GM15510 (cell line): ENCODE measurements around the gene SPESP1.

ENCODE experiments used
- POLR2A ChIP-seq: IDR thresholded peaks from 3 replicates; pipeline ENCODE4 v1.6.1; 2011; ENCODE audit warnings: borderline replicate concordance; ENCODE audit not compliant: insufficient read length; ENCODE audit errors: extremely low read depth

SPESP1 gene

DNA sequence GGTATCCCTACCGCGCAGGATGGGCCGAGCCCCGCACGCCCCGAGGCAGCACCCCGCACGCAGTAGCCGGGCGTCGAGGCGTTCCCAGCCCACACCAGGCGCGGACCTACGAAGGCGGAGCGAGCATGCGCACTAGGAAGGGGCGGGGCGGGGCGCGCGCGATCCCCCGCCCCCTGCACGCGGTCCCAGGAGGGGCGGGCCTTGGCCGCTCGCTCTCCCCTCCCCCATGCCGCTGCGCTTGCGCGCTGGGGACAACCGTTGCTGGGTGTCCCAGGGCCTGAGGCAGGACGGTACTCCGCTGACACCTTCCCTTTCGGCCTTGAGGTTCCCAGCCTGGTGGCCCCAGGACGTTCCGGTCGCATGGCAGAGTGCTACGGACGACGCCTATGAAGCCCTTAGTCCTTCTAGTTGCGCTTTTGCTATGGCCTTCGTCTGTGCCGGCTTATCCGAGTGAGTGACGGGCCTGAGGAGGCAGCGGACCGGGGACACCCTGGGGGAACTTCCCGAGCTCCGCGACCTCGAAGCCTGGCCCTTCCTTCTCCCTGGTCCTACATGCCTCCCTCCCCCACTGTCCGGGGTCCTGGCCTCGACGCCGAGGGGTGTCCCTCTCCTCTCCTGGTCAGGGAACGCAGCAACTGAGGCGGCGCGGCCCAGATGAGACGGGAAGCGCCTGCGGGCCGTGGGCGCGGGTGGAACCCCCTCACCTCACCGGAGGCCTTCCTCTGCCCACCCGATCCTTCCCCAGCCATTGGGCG lies at the start of gene SPESP1:
Gene SPESP1, plus strand, starts transcription at position 258 of the 755 bp plus-strand sequence. Its CDS starts 129 bp downstream, at position 387.
- TF ChIP-seq POLR2A: no peak

DNA sequence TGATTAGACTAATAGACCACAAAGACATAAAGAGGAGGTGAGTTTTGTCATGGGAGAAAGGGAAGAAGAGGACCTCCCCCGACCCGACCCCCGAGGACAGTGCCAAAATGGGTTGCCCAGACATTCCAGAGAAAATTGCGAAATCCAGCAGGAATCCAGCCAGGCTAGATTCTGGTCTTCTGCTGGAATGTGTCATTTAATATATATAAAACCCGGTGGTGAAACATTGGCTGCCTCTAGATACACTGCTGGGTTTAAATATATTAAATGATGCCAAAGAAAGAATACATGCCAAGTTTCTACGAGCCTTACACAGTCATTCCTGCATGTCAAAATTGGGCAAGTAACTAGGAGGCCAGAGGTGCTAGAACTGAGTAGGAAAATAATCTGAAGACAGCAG lies 45.3 kb upstream of the SPESP1 start:
- TF ChIP-seq POLR2A: no peak

DNA sequence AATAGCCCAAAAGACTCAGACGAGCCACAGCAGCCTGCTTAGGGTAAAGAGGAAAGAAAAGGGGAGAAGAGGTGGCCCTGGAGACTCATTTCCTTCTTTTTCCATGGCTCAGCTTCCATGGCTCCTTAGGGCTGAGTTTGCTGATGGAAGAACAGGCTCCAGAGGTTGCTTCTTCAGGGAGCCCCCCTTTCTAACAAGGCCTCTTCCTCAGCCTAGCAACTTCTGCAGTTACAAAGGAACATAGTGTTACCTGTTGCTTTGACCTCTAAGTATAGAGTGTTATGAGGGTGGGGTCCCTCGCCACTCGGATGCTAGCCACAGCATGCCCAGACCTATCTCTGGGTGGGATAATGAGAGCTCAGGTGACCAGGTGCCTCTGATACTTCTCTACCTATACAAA lies 43.2 kb upstream of the SPESP1 start:
- TF ChIP-seq POLR2A: no peak

DNA sequence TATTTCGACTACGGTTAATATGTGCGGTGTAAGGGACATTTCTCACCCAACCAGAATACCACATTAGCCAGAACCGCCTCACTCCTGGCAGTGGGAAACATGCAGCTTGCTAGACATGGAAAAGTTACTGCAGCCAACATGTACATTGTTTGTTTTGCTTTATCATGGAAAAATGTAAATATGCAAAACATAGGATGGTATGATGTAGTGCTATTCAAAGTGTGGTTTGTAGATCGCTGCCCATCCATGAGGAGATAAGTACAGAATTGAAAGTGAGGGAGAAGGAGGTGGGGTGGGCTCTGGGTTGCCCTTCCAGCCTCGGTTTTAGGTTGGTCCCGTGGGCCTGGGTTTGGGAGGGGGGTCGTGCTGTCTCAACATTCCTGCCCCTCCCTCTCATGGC lies 42.5 kb upstream of the SPESP1 start:
- TF ChIP-seq POLR2A: no peak

DNA sequence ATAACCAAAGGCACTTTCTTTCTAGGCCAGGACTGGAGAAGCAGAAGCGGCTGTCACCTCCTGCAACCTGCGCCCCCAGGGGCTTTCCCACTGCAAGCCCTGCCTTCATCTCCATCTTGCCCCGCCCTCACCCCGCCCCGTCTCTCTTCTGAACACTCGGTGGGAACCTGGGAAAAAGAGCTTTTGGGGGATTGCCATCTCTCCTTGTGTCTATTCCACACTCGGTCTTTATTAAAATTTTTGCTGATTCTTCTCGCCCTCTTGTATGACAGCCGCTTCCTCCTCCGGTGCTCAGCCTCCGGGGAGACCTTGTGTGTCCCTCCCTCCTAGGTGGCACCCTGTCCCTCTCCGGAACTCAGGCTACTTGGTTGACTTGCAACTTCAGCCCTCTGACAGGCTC lies 41.9 kb upstream of the SPESP1 start:
- no peak for TF ChIP-seq POLR2A

DNA sequence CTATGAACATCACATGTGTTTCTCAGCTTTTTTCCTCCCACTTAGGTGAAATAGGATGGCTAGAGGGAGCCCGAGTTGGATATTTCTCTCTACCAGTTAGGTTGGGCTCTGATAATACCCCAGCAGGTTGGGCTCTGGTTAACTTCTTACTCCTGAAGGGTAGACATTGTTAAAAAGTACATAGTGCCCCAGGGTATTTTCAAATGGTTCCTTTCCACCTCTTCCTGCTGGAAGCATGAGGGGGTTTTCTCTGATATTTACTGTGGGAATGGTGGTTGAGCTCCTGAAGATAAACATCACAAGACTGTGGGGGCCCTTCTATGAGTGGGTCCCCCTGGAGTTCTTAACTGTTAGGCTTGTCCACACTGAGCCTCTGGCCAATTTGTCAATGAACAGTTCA lies 36.1 kb upstream of the SPESP1 start:
- TF ChIP-seq POLR2A: no peak

DNA sequence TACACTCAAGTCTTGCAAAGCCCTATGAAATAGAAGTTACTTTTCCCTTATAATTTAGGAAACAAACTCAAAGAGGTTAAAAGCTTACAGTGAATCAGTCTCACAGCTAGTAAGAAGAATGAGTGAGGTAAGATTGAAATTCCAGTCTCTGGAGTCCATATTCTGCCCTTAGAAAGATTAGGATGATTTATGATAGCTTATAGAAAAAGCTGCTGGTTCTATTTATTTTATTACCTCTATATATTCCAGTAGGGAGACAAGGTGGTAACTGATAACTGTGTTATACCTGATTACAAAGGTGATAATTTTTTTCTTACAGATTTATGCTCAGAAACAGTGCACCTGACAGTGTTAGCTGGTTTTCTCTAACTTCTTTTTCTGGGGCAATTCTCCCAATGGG lies 34.1 kb upstream of the SPESP1 start:
- TF ChIP-seq POLR2A: no peak

DNA sequence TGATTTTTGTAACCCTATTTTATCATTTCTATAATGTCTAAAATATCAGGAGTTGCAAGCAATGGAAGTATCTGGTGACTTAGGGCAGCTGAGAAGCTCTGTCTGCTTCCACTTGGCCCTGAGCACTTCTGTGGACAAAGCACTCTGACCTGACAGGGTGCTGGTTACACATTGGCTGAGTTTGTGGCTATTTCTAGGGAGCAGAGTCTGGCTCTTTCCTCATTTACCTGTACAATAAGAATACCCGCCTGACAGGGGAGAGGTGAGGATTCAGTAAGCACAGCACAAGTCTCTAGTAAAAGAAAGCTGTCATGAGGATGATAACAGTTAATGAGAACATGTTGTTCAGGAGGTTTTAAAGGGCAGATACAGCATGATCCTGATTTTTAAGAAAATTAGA lies 33.3 kb upstream of the SPESP1 start:
- TF ChIP-seq POLR2A: no peak

DNA sequence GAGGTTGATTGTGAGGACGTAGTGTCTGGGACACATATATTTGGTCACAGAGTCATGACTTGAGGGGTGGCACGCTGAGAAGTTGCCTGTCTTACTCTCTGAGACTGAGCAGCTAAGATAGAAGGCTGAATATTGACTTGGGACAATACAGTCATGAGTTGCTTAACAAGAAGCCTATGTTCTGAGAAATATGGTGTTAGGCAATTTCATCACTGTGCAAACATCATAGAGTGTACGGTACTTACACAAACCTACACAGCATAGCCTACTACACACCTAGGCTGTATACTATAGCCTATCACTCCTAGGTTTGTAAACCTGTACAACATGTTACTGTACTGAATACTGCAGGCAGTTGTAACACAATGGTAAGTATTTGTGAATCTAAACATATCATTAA lies 30.3 kb upstream of the SPESP1 start:
- TF ChIP-seq POLR2A: no peak

DNA sequence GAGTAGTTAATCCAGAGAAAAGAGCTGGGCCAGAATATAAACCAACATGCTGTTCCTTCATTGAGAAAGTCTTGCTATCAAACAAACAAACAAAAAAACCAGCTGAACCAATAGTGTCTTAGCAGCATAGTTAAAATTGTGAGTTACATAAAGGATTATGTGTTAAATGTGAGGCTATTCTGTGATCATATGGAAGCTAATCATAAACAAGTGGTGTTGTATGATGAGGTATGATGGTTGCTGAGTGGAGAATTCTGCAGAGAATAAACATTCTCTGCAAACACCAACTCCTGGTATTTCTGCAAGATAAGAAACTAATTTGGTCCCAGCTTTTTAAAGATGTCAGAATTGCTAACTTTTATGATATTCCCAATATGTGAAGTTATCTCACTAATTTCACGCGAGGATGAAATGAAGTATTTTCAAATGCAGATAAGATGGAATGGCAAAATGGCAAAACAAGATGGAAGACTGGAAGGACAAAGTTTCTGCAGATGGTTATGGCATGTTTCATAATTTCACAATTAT lies 22.9 kb upstream of the SPESP1 start:
- no peak for TF ChIP-seq POLR2A

DNA sequence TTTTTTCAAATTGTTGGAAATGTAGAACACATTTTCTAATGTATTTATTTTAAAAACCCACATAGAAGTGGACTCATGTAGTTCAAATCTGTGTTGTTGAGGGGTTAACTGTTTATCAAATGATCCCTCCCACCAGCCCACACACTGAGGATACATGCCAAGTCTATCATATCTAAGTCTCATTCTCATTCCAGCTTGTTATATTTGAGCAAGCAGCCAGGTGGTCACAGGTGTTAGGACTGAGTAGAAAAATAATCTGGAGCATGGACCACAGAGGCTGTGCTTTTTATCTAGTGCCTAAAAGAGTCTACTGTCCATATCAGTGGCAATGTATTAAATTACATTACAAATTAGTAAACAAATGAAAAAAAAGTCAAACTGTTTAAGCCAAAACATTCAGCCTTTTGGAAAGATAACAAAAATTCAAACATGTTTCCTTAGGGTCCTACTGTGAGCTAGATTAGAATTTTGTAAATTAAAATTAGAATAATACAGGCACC lies 20.7 kb upstream of the SPESP1 start:
- no peak for TF ChIP-seq POLR2A

DNA sequence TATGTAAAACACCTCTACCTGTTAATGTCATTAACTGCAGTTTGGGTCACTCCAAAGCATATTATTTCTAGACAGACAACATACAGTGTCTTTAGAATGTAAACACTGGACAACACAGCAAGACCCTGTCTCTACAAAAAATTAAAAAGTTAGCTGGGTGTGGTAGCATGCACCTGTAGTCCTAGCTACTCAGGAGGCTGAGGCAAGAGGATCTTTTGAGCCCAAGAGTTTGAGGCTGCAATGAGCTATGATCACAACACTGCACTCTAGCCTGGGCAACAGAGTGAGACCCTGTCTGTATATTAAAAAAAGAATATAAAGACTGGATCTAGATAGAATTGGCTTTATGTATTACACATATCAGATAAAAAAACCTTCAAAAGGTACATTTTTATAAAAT lies 20.0 kb upstream of the SPESP1 start:
- TF ChIP-seq POLR2A: no peak

DNA sequence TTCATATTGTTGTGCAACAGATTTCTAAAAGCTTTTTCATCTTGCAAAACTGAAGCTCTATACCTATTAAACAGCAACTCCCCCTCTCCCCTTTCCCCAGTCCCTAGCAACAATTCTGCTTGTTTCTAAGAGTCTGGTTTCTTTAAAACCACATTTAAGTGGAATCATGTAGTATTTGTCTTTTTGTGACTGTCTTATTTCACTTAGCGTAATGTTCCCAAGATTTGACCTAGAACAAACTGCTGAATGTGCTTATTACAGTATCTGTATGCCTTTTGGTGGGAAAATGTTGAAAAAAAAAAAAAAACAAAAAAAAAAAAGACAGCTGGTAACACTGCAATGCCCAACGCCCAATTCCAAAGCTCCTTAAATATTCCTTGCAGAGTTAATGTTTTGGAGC lies 19.5 kb upstream of the SPESP1 start:
- no peak for TF ChIP-seq POLR2A

DNA sequence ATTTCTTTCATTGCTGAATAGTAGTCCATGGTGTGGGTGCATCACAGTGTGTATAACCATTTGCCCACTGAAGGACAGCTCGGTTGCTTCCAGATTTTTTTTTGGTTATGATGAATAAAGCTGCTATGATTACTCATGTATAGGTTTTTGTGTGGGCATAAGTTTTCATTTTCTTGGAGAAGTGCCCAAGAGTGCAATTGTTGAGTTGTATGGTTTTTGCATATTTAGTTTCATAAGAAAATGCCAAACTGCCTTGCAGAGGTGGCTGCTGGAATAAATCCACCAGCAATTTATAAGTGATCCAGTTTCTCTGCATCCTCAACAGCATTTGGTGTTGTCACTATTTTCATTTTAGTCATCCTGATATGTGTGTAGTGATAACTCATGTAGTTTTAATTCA lies 8.4 kb upstream of the SPESP1 start:
- TF ChIP-seq POLR2A: no peak

DNA sequence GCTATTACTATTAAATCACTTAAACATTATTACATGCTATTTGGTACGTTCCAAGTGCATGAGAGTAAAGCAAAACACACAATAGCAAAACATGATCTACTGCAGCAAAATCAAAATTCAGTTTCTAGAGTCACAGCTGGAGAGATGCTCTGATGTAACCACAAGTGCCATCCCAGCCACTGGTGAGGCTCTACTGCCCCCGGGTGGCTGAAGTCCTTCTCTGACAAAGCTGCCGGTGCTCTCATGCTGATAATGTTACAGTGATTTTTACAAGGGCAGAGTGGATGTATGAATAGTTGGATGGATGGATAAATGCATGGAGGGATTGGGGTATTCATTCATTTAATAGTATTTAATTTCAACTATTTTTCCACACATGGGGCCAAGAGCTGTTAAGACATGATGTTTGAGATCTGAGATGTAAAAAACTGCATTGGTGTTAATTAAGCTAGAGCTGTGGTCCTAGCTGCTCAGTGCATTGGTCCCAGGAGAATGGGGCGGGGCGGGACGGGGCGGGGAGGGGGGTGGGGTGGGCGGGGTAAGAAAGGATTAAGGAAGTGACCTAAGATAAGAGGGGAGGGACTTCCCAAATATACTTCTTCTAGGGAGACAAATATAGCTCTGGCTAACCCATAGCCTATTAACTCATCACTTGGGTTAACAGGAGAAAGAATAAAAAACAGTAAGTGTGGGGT lies 5.3 kb upstream of the SPESP1 start:
- TF ChIP-seq POLR2A: no peak

DNA sequence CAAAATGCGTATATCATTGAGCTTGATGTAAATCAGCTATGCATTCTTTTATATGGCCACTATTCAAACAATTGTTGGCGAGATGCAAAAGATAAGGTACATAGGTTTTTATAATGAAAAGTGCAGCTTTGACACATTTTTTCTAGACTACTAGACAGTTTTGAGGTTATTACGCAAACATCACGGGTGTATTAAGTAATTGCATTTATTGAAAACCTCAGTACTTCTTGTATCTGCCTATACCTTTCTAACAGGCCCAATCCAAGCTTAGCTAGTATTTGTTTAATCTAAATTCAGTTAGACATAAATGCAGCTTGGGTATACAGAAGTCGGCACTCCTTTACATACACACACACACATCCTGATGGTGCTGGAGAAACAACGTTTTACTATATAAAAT lies 2.7 kb downstream of the SPESP1 start:
- TF ChIP-seq POLR2A: no peak
